HCT116 (cell line): ENCODE results near the gene UPK3B.
"Not testable (repeated sequence)": the region's sequence is repeated elsewhere in the genome, so short reads cannot be mapped to it uniquely, and the experiment has no call there.

Source experiments
- CEBPB ChIP-seq: IDR thresholded peaks from 2 replicates; pipeline ENCODE4 v1.6.1; 2012; ENCODE audit warnings: low read depth
- EZH2 ChIP-seq: fragments of 200-600 bp; sonication (generic); IDR thresholded peaks from 2 replicates; pipeline ENCODE4 v1.6.1; 2017; ENCODE audit warnings: antibody characterized with exemption, mixed run types
- POLR2A ChIP-seq: IDR thresholded peaks from 2 replicates; pipeline ENCODE4 v1.7.0; 2011; ENCODE audit warnings: borderline replicate concordance; ENCODE audit not compliant: insufficient read depth, insufficient read length; ENCODE audit errors: extremely low read depth
- POLR2AphosphoS5 ChIP-seq: IDR thresholded peaks from 2 replicates; pipeline ENCODE4 v1.6.1; 2011; ENCODE audit warnings: mild to moderate bottlenecking, low read depth, low read length, moderate library complexity
- TF ChIP-seq, protein P1 (sequence below), 3 experiments: fragments of 200-600 bp in 1 of 3; sonication (generic) in 1 of 3; IDR thresholded peaks in 2 of 3; conservative IDR thresholded peaks in 1 of 3; 2 replicates each; pipeline ENCODE4 v1.5.1; 2012 to 2017; ENCODE audit warnings: low read depth in 2 of 3, low read length in 2 of 3, antibody characterized with exemption in 1 of 3, borderline replicate concordance in 1 of 3, control low read depth in 1 of 3, mild to moderate bottlenecking in 1 of 3, mixed read lengths in 1 of 3, mixed run types in 1 of 3, moderate library complexity in 1 of 3; ENCODE audit not compliant: insufficient read depth in 1 of 3
- TF ChIP-seq, protein P2 (sequence below): IDR thresholded peaks from 2 replicates; pipeline ENCODE4 v1.6.1; 2012; ENCODE audit warnings: low read depth

DNA sequence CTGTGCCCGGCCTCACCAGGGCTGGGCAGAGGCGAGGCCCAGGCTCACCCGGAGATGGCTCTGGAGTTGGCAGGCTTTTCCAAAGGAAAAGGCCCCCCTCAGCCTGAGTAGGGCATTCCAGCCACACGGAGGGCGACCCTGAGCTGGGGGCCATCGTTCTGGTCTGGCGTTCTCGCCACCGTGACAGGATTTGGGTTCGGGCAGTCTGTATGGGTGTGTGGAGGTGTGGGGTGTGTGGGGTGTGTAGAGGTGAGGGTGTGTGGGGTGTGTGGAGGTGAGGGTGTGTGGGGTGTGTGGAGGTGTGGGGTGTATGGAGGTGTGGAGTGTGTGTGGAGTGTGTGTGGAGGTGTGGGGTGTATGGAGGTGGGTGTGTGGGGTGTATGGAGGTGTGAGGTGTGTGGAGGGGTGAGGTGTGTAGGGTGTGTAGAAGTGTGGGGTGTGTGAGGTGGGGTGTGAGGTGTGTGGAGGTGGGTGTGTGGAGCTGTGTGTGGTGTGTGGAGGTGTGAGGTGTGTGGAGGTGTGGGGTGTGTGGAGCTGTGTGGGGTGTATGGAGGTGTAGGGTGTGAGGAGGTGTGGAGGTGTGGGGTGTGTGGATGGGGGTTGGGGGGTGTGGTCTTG is 11.7 kb upstream of the UPK3B start:
- not testable (repeated sequence) for TF ChIP-seq POLR2A, EZH2, POLR2AphosphoS5, CEBPB
- TF ChIP-seq, protein P1, sequence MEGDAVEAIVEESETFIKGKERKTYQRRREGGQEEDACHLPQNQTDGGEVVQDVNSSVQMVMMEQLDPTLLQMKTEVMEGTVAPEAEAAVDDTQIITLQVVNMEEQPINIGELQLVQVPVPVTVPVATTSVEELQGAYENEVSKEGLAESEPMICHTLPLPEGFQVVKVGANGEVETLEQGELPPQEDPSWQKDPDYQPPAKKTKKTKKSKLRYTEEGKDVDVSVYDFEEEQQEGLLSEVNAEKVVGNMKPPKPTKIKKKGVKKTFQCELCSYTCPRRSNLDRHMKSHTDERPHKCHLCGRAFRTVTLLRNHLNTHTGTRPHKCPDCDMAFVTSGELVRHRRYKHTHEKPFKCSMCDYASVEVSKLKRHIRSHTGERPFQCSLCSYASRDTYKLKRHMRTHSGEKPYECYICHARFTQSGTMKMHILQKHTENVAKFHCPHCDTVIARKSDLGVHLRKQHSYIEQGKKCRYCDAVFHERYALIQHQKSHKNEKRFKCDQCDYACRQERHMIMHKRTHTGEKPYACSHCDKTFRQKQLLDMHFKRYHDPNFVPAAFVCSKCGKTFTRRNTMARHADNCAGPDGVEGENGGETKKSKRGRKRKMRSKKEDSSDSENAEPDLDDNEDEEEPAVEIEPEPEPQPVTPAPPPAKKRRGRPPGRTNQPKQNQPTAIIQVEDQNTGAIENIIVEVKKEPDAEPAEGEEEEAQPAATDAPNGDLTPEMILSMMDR (IDR thresholded peaks at IDR 0.05 in 2 of 3, conservative IDR thresholded peaks at IDR 0.05 in 1 of 3; ENCODE audit: borderline replicate concordance in 1 of 3, insufficient read depth in 1 of 3, low read depth in 2 of 3, low read length in 2 of 3), result not testable (repeated sequence)
- TF ChIP-seq, protein P2, sequence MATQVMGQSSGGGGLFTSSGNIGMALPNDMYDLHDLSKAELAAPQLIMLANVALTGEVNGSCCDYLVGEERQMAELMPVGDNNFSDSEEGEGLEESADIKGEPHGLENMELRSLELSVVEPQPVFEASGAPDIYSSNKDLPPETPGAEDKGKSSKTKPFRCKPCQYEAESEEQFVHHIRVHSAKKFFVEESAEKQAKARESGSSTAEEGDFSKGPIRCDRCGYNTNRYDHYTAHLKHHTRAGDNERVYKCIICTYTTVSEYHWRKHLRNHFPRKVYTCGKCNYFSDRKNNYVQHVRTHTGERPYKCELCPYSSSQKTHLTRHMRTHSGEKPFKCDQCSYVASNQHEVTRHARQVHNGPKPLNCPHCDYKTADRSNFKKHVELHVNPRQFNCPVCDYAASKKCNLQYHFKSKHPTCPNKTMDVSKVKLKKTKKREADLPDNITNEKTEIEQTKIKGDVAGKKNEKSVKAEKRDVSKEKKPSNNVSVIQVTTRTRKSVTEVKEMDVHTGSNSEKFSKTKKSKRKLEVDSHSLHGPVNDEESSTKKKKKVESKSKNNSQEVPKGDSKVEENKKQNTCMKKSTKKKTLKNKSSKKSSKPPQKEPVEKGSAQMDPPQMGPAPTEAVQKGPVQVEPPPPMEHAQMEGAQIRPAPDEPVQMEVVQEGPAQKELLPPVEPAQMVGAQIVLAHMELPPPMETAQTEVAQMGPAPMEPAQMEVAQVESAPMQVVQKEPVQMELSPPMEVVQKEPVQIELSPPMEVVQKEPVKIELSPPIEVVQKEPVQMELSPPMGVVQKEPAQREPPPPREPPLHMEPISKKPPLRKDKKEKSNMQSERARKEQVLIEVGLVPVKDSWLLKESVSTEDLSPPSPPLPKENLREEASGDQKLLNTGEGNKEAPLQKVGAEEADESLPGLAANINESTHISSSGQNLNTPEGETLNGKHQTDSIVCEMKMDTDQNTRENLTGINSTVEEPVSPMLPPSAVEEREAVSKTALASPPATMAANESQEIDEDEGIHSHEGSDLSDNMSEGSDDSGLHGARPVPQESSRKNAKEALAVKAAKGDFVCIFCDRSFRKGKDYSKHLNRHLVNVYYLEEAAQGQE, result not testable (repeated sequence)
